ENCODE results near the gene LENG8. TPM values are rescaled to one million over a fixed set of nuclear protein-coding genes. Genes with fewer than 3 reads are reported as not detected.
A peak's percentile ranks its signal among the peaks of the same experiment; 100 is the strongest.

LENG8 gene
- total and polyA plus RNA-seq, 7 donors, result 13.6 to 286 (median 81.3) TPM

DNA sequence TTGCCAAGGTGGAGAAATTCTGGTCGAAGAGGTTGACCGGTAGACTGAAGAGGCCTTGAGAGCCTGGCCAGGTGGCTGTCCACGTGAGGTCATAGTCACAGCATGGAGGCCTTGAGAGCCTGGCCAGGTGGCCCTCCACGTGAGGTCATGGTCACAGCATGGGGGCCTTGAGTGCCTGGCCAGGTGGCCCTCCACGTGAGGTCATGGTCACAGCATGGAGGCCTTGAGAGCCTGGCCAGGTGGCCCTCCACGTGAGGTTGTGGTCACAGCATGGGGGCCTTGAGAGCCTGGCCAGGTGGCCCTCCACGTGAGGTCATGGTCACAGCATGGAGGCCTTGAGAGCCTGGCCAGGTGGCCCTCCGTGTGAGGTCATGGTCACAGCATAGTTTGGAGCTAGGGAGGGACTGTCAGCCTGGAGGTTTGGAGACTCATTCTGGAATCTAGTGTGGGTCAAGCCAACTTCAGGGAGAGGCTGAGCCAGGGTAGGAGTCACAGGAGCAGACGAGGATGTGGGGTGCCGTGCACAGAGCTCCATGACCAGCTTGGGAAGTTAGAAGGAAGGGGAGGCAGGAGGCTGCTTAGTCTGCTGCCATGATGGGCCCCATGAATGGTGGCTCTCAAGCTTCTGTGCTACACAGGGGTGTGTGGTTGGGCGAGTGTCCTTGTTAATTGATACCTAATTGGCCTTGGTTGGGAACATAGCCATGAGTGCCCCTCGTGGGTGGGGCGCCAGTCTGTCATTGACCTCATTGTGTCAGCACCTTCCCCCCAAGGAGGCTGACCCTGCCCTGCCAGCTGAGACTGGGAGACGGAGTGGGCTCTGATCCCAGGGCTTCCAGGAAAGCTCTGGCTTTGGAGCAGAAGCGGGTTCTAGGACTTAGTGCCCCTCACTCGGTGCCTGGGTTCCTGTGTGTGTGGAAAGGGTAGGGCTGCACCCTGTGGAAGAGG, 10.6 kb downstream of the LENG8 start:
- Histone ChIP-seq H3K4me1 (peaks cover 0 to 43% (median 34%) of the 10 kb centered on the region in 4 donors), H3K36me3 (peaks cover 54 to 79% (median 71%) of the 10 kb centered on the region in 4 donors), H3K27me3 (no peaks in the 10 kb centered on the region), H3K9me3 (no peaks in the 10 kb centered on the region), H3K27ac (no peak overlapping the region), H3K4me3 (no peak overlapping the region)
- WGBS, 2 donors, result 73 to 82% methylated on average over 16 of the region's 16 CpGs
- TF ChIP-seq POLR2A (IDR thresholded peaks at IDR 0.05), result no peak
- TF ChIP-seq, protein P1, sequence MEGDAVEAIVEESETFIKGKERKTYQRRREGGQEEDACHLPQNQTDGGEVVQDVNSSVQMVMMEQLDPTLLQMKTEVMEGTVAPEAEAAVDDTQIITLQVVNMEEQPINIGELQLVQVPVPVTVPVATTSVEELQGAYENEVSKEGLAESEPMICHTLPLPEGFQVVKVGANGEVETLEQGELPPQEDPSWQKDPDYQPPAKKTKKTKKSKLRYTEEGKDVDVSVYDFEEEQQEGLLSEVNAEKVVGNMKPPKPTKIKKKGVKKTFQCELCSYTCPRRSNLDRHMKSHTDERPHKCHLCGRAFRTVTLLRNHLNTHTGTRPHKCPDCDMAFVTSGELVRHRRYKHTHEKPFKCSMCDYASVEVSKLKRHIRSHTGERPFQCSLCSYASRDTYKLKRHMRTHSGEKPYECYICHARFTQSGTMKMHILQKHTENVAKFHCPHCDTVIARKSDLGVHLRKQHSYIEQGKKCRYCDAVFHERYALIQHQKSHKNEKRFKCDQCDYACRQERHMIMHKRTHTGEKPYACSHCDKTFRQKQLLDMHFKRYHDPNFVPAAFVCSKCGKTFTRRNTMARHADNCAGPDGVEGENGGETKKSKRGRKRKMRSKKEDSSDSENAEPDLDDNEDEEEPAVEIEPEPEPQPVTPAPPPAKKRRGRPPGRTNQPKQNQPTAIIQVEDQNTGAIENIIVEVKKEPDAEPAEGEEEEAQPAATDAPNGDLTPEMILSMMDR (IDR thresholded peaks at IDR 0.05), result no peak
- TF ChIP-seq EP300 (IDR thresholded peaks at IDR 0.05), result no peak
- no peak for TF ChIP-seq POLR2AphosphoS5 (IDR thresholded peaks at IDR 0.05)
- no peak for DNase-seq
- intact Hi-C loops (cut with DNase I), result loop anchor here (5.0 to 10.0 kb wide), 3 partner anchors 255 to 655 kb away; partner anchors contain the start of genes MYADM, PPP1R12C and RPS9

DNA sequence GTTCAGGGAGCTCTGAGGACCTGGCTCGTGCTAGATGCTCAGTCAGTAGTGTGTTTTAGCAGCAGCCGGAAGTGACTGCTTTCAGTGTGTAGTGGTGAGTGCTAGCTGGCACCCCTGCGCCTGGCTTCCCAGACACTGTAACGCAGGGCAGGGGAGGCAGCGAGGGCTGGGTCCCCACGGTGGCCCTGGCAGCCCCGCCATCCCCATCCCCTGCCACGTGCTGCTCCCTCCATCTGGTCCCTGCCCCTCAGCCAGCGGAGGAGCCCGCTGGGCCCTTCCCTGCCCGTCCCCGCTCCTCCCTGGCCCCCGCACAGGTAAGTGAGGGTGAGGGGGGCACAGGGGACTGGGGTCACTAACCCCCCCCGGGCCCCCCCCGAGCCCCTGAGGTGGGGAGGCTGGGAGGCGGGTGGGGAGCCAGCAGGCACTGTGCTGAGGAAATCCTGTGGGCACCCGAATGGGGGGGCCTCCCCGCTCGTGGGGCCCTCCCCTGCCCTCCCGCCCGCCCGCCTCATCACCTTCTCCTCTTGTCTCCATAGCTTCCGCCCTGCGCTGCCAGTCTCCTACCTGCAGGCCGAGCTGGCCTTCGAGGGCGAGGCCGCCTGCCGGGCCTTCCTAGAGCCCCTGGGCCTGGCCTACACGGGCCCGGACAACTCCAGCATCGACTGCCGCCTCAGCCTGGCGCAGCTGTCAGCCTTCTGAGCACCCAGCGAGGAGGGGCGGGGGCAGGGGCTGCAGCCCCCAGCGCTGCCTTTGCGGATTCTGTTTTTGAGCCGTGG, 11.4 kb downstream of the LENG8 start:
- Histone ChIP-seq H3K27ac (peak overlapping the region in 2 of 4 donors; percentile 19 to 31), H3K4me3 (no peak overlapping the region), H3K36me3 (peaks cover 46 to 70% (median 63%) of the 10 kb centered on the region in 4 donors), H3K9me3 (no peaks in the 10 kb centered on the region), H3K27me3 (no peaks in the 10 kb centered on the region), H3K4me1 (peaks cover 0 to 48% (median 40%) of the 10 kb centered on the region in 4 donors)
- intact Hi-C loops (cut with DNase I), result loop anchor here (5.0 to 10.0 kb wide), 3 partner anchors 256 to 654 kb away; partner anchors contain the start of genes MYADM, PPP1R12C and RPS9
- TF ChIP-seq POLR2A (IDR thresholded peaks at IDR 0.05) (no peak), POLR2AphosphoS5 (IDR thresholded peaks at IDR 0.05) (no peak), EP300 (IDR thresholded peaks at IDR 0.05) (no peak)
- TF ChIP-seq, protein P1 (IDR thresholded peaks at IDR 0.05), result no peak
- WGBS, 2 donors, result 63 to 81% methylated on average over 39 of the region's 39 CpGs
- DNase-seq, result no peak

DNA sequence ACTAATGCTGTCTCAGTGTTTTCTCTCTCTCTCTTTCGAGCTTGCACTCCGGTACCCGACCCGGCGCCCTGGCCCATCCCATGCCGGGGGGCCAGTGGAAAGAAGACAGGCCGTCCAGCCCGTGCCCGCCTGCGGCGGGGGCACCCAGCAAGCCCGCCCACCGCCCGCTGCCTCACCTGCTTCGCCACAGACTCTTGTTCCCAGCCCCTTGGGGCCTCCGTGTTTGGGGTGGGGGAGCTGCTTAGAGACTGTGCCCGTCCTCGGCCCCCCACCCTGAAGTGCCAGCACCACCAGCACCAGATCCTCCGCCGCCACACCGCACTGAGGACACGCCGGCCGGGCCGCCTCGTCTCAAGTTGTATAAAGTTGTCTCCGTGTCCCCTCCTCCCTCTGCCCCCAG, 12.2 kb downstream of the LENG8 start:
- intact Hi-C loops (cut with DNase I), result loop anchor here (5.0 to 10.0 kb wide), 3 partner anchors 256 to 654 kb away; partner anchors contain the start of genes MYADM, PPP1R12C and RPS9
- WGBS, 2 donors, result 53 to 77% methylated on average over 27 of the region's 27 CpGs
- no peaks in the 10 kb centered on the region for H3K9me3 ChIP-seq
- no peak overlapping the region for H3K4me3 ChIP-seq
- DNase-seq, result no peak
- H3K27ac ChIP-seq, result peak overlapping the region; percentile 89 to 94 (median 91)
- TF ChIP-seq POLR2A (IDR thresholded peaks at IDR 0.05) (no peak), POLR2AphosphoS5 (IDR thresholded peaks at IDR 0.05) (no peak), EP300 (IDR thresholded peaks at IDR 0.05) (no peak)
- TF ChIP-seq, protein P1 (IDR thresholded peaks at IDR 0.05), result no peak
- peaks cover 0 to 48% (median 40%) of the 10 kb centered on the region in 4 donors for H3K4me1 ChIP-seq
- H3K36me3 ChIP-seq, result peaks cover 39 to 62% (median 55%) of the 10 kb centered on the region in 4 donors
- no peaks in the 10 kb centered on the region for H3K27me3 ChIP-seq

DNA sequence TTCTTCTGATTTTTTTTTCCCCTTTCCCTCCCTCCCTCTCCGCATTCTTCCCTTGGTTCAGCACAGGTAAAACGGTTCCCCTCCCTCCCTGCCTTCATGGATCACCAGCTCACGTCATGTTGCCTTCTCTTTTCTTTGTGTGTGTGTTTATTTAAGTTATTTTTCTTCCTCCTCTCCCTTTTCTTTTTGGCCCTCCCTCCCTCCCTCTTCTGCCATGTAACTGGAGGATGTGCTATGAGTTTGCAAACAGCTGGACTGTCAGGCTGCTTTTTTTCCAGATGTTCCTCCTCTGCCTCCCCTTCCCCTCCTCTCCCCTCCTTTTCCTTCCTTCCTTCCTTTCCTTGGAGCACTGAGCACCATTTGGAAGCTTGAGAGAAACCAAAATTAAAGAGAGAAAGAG, 12.6 kb downstream of the LENG8 start:
- 29 to 47% methylated on average over 3 of the region's 3 CpGs for WGBS, 2 donors
- H3K27me3 ChIP-seq, result no peaks in the 10 kb centered on the region
- DNase-seq, result no peak
- peaks cover 35 to 58% (median 51%) of the 10 kb centered on the region in 4 donors for H3K36me3 ChIP-seq
- H3K9me3 ChIP-seq, result no peaks in the 10 kb centered on the region
- TF ChIP-seq POLR2A (IDR thresholded peaks at IDR 0.05) (no peak), POLR2AphosphoS5 (IDR thresholded peaks at IDR 0.05) (no peak), EP300 (IDR thresholded peaks at IDR 0.05) (no peak)
- TF ChIP-seq, protein P1 (IDR thresholded peaks at IDR 0.05), result no peak
- H3K4me3 ChIP-seq, result peak overlapping the region in 1 of 4 donors; percentile 59
- H3K4me1 ChIP-seq, result peaks cover 0 to 48% (median 40%) of the 10 kb centered on the region in 4 donors
- intact Hi-C loops (cut with DNase I), result loop anchor here (1.0 to 10.0 kb wide), 4 partner anchors 10 to 653 kb away; partner anchors contain the start of genes MYADM, PPP1R12C and RPS9
- peak overlapping the region; percentile 89 to 94 (median 91) for H3K27ac ChIP-seq
